Neuronal stem cell (in vitro differentiated cells): ENCODE results near the gene NPFF.
"Not testable (repeated sequence)": the region's sequence is repeated elsewhere in the genome, so short reads cannot be mapped to it uniquely, and the experiment has no call there.

Source experiments
- DNase-seq: peaks from one replicate; pipeline ENCODE4 v3.0.0-alpha.2; 2013; ENCODE audit warnings: low spot score
- H2AFZ ChIP-seq: one replicate; pipeline ENCODE4 v1.6.1; 2013; ENCODE audit warnings: mild to moderate bottlenecking, low read length, inconsistent platforms
- H2AK5ac ChIP-seq: 2 replicates; pipeline ENCODE4 v1.6.1; 2013; ENCODE audit warnings: low read depth, mild to moderate bottlenecking, inconsistent platforms, low read length, moderate library complexity, mixed read lengths
- H2BK120ac ChIP-seq: 2 replicates; pipeline ENCODE4 v1.6.1; 2013; ENCODE audit warnings: low read depth, mild to moderate bottlenecking, inconsistent platforms, low read length, moderate library complexity, mixed read lengths
- H2BK12ac ChIP-seq: one replicate; pipeline ENCODE4 v1.6.1; 2013; ENCODE audit warnings: low read length, inconsistent platforms
- H2BK15ac ChIP-seq: 2 replicates; pipeline ENCODE4 v1.6.1; 2013; ENCODE audit warnings: mild to moderate bottlenecking, low read length, inconsistent platforms, mixed read lengths
- H2BK5ac ChIP-seq: one replicate; pipeline ENCODE4 v1.6.1; 2013; ENCODE audit warnings: inconsistent platforms, mild to moderate bottlenecking, low read length, moderate library complexity
- H3K14ac ChIP-seq: one replicate; pipeline ENCODE4 v1.6.1; 2013; ENCODE audit warnings: low read length, inconsistent platforms
- H3K18ac ChIP-seq: 2 replicates; pipeline ENCODE4 v1.6.1; 2013; ENCODE audit warnings: low read length, inconsistent platforms
- H3K23ac ChIP-seq: 2 replicates; pipeline ENCODE4 v1.6.1; 2013; ENCODE audit warnings: low read depth, mild to moderate bottlenecking, mixed read lengths, low read length, inconsistent platforms; ENCODE audit not compliant: poor library complexity
- H3K27ac ChIP-seq: replicated peaks from 3 replicates; pipeline ENCODE4 v1.5.1; 2013; ENCODE audit warnings: low read length, inconsistent platforms
- H3K27me3 ChIP-seq, 3 experiments: 2 replicates each; pipeline ENCODE4 v1.6.1; 2013; ENCODE audit warnings: low read length in 3 of 3, mild to moderate bottlenecking in 2 of 3, inconsistent platforms in 1 of 3, low read depth in 1 of 3, mixed read lengths in 1 of 3, moderate library complexity in 1 of 3; ENCODE audit not compliant: control insufficient read depth in 3 of 3, insufficient read depth in 3 of 3
- H3K36me3 ChIP-seq, 2 donors: replicated peaks in 1 of 2; 2 replicates each; pipeline ENCODE4 v1.6.1; 2013; ENCODE audit warnings: low read length in 2 of 2; ENCODE audit not compliant: control insufficient read depth in 2 of 2, insufficient read depth in 2 of 2
- H3K4ac ChIP-seq: 2 replicates; pipeline ENCODE4 v1.6.1; 2013; ENCODE audit warnings: inconsistent platforms, mild to moderate bottlenecking, low read length, moderate library complexity
- H3K4me1 ChIP-seq, 2 donors: 1 replicate in 1 of 2; 2 replicates in 1 of 2; pipeline ENCODE4 v1.6.1; 2013; ENCODE audit warnings: low read length in 2 of 2, low read depth in 1 of 2; ENCODE audit not compliant: control insufficient read depth in 2 of 2, insufficient read depth in 1 of 2
- H3K4me2 ChIP-seq: one replicate; pipeline ENCODE4 v1.6.1; 2013; ENCODE audit warnings: mild to moderate bottlenecking, low read length, inconsistent platforms; ENCODE audit not compliant: insufficient read depth, poor library complexity, severe bottlenecking
- H3K4me3 ChIP-seq, 2 donors: 2 replicates each; pipeline ENCODE4 v1.5.1; 2013; ENCODE audit warnings: low read length in 2 of 2, mild to moderate bottlenecking in 2 of 2, inconsistent platforms in 1 of 2, moderate library complexity in 1 of 2
- H3K79me1 ChIP-seq: one replicate; pipeline ENCODE4 v1.6.1; 2013; ENCODE audit warnings: low read depth, mild to moderate bottlenecking, inconsistent platforms, low read length, moderate library complexity
- H3K9ac ChIP-seq: one replicate; pipeline ENCODE4 v1.6.1; 2013; ENCODE audit warnings: mild to moderate bottlenecking, low read depth, low read length, inconsistent platforms; ENCODE audit not compliant: poor library complexity
- H3K9me3 ChIP-seq, 2 donors: replicated peaks in 1 of 2; 2 replicates each; pipeline versions ENCODE3 to v1.6.1; 2013; ENCODE audit warnings: low read length in 2 of 2, mild to moderate bottlenecking in 2 of 2, inconsistent platforms in 1 of 2, low read depth in 1 of 2, mixed read lengths in 1 of 2, moderate library complexity in 1 of 2; ENCODE audit not compliant: control insufficient read depth in 2 of 2, insufficient read depth in 1 of 2
- H4K8ac ChIP-seq: one replicate; pipeline ENCODE4 v1.6.1; 2013; ENCODE audit warnings: low read depth, mild to moderate bottlenecking, inconsistent platforms, low read length, moderate library complexity
- H4K91ac ChIP-seq: one replicate; pipeline ENCODE4 v1.6.1; 2013; ENCODE audit warnings: low read length, low read depth, mild to moderate bottlenecking, inconsistent platforms; ENCODE audit not compliant: poor library complexity
- WGBS, 2 donors: extraction: QIAGEN DNeasy Blood & Tissue Kit; methylation state at CpG; one replicate each; pipeline ENCODE4 v1.1.7; 2013; ENCODE audit warnings: missing lambda C conversion rate in 2 of 2, mixed read lengths in 1 of 2; ENCODE audit not compliant: insufficient read length in 2 of 2, insufficient replicate concordance in 1 of 2; ENCODE audit errors: extremely low coverage in 2 of 2; 5-methylcytosine and 5-hydroxymethylcytosine counted together

NPFF gene

GRCh38 chr12:53550131-53550530 lies 42.8 kb upstream of the NPFF start:
- H4K8ac ChIP-seq, DNase-seq, H2AK5ac ChIP-seq, H3K4ac ChIP-seq, H3K27ac ChIP-seq, H3K4me3 ChIP-seq, H2BK15ac ChIP-seq, H2BK12ac ChIP-seq, H2BK5ac ChIP-seq, H3K9me3 ChIP-seq, H3K14ac ChIP-seq, H2BK120ac ChIP-seq, H3K79me1 ChIP-seq, H2AFZ ChIP-seq, H3K23ac ChIP-seq, H3K4me2 ChIP-seq, H3K27me3 ChIP-seq, H3K18ac ChIP-seq, H3K4me1 ChIP-seq, H3K9ac ChIP-seq, H4K91ac ChIP-seq: not testable (repeated sequence)
- no CpG with 5 or more reads among the region's 8 CpGs for WGBS, 2 donors
- H3K36me3 ChIP-seq = peaks cover 6 to 41% of the 10 kb centered on the region in 2 donors

GRCh38 chr12:53548354-53548753 lies 41.1 kb upstream of the NPFF start:
- H4K91ac ChIP-seq, H2AK5ac ChIP-seq, H3K79me1 ChIP-seq, H3K4ac ChIP-seq, H3K4me3 ChIP-seq, H3K9ac ChIP-seq, H3K14ac ChIP-seq, H3K27ac ChIP-seq, H3K27me3 ChIP-seq, H3K4me1 ChIP-seq, H2BK5ac ChIP-seq, H3K18ac ChIP-seq, H4K8ac ChIP-seq, H2BK15ac ChIP-seq, H2AFZ ChIP-seq, H3K23ac ChIP-seq, H2BK12ac ChIP-seq, H3K4me2 ChIP-seq, DNase-seq, H2BK120ac ChIP-seq, H3K9me3 ChIP-seq: not testable (repeated sequence)
- no CpG with 5 or more reads among the region's 6 CpGs for WGBS, 2 donors
- peaks cover 6 to 43% of the 10 kb centered on the region in 2 donors for H3K36me3 ChIP-seq

GRCh38 chr12:53543539-53543938 lies 36.3 kb upstream of the NPFF start:
- Histone ChIP-seq H3K9ac (no peak overlapping the region), H3K4me1 (no peaks in the 10 kb centered on the region), H3K18ac (no peak overlapping the region), H2BK12ac (no peak overlapping the region), H2AK5ac (no peak overlapping the region), H3K27me3 (no peaks in the 10 kb centered on the region), H3K27ac (no peak overlapping the region), H2BK5ac (no peak overlapping the region), H3K36me3 (peaks cover 14 to 53% of the 10 kb centered on the region in 2 donors), H4K91ac (no peak overlapping the region), H4K8ac (no peak overlapping the region), H3K9me3 (peaks cover 0 to 2% of the 10 kb centered on the region in 2 donors), H3K23ac (no peak overlapping the region), H3K79me1 (no peaks in the 10 kb centered on the region), H2BK15ac (no peak overlapping the region), H2AFZ (no peak overlapping the region), H3K14ac (no peak overlapping the region), H3K4me2 (no peak overlapping the region), H2BK120ac (no peak overlapping the region), H3K4me3 (no peak overlapping the region), H3K4ac (no peak overlapping the region)
- DNase-seq = peak; percentile 26
- WGBS, 2 donors = no CpG with 5 or more reads among the region's 5 CpGs

GRCh38 chr12:53539526-53539925 lies 32.2 kb upstream of the NPFF start:
- H3K4me2 ChIP-seq = no peak overlapping the region
- H3K27ac ChIP-seq = no peak overlapping the region
- no peak overlapping the region for H2BK15ac ChIP-seq
- peaks cover 16 to 78% of the 10 kb centered on the region in 2 donors for H3K36me3 ChIP-seq
- WGBS, 2 donors = no CpG with 5 or more reads among the region's 3 CpGs
- H2BK120ac ChIP-seq = no peak overlapping the region
- H3K27me3 ChIP-seq = no peaks in the 10 kb centered on the region
- no peaks in the 10 kb centered on the region for H3K9me3 ChIP-seq
- no peak for DNase-seq
- H4K91ac ChIP-seq = no peak overlapping the region
- H3K18ac ChIP-seq = no peak overlapping the region
- no peak overlapping the region for H2BK12ac ChIP-seq
- H2BK5ac ChIP-seq = no peak overlapping the region
- H3K4me3 ChIP-seq = no peak overlapping the region
- no peak overlapping the region for H3K23ac ChIP-seq
- H4K8ac ChIP-seq = no peak overlapping the region
- no peak overlapping the region for H2AFZ ChIP-seq
- no peak overlapping the region for H3K4ac ChIP-seq
- no peaks in the 10 kb centered on the region for H3K79me1 ChIP-seq
- H3K14ac ChIP-seq = no peak overlapping the region
- no peak overlapping the region for H3K9ac ChIP-seq
- H3K4me1 ChIP-seq = no peaks in the 10 kb centered on the region
- H2AK5ac ChIP-seq = no peak overlapping the region
